Measurements from ENCODE around the gene CCDC138. TPM values are rescaled to one million over a fixed set of nuclear protein-coding genes. Genes with fewer than 3 reads are reported as not detected.
A peak's percentile ranks its signal among the peaks of the same experiment; 100 is the strongest.

Gene CCDC138
- total RNA-seq, 1 donor from 2014 or later, result 4.1 TPM

DNA sequence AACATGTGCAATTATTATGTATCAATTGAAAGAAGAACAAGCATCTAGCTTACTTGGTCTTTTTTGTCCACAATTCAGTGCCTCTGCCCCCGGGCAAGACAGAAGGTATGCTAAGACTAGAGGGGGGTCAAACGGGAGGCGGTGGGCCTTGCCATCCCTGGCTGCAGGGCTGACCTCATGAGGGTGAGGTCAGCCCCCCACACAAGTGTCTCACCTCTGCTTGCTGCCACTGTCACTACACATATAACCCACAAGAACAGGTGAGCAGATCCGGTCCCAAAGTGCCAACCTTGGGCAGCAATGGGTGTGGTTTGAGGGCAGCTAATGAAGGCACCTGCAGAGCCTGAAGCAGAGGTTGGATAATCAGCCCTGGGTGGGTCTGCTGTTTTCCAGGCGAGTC lies 131.0 kb downstream of the CCDC138 start:
- Mint-ChIP-seq H3K36me3 (ENCODE audit: low read depth) (no peaks in the 10 kb centered on the region), H3K4me3 (ENCODE audit: unreplicated experiment) (no peak overlapping the region), H3K4me1 (ENCODE audit: low read depth) (no peaks in the 10 kb centered on the region), H3K27ac (ENCODE audit: unreplicated experiment) (no peak overlapping the region), H3K9me3 (ENCODE audit: low read depth) (no peaks in the 10 kb centered on the region), H3K27me3 (ENCODE audit: low read depth) (peaks cover 29% of the 10 kb centered on the region)
- TF ChIP-seq, protein P1, sequence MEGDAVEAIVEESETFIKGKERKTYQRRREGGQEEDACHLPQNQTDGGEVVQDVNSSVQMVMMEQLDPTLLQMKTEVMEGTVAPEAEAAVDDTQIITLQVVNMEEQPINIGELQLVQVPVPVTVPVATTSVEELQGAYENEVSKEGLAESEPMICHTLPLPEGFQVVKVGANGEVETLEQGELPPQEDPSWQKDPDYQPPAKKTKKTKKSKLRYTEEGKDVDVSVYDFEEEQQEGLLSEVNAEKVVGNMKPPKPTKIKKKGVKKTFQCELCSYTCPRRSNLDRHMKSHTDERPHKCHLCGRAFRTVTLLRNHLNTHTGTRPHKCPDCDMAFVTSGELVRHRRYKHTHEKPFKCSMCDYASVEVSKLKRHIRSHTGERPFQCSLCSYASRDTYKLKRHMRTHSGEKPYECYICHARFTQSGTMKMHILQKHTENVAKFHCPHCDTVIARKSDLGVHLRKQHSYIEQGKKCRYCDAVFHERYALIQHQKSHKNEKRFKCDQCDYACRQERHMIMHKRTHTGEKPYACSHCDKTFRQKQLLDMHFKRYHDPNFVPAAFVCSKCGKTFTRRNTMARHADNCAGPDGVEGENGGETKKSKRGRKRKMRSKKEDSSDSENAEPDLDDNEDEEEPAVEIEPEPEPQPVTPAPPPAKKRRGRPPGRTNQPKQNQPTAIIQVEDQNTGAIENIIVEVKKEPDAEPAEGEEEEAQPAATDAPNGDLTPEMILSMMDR (IDR thresholded peaks at IDR 0.05), result no peak
- no peak for DNase-seq (ENCODE audit: low spot score)

DNA sequence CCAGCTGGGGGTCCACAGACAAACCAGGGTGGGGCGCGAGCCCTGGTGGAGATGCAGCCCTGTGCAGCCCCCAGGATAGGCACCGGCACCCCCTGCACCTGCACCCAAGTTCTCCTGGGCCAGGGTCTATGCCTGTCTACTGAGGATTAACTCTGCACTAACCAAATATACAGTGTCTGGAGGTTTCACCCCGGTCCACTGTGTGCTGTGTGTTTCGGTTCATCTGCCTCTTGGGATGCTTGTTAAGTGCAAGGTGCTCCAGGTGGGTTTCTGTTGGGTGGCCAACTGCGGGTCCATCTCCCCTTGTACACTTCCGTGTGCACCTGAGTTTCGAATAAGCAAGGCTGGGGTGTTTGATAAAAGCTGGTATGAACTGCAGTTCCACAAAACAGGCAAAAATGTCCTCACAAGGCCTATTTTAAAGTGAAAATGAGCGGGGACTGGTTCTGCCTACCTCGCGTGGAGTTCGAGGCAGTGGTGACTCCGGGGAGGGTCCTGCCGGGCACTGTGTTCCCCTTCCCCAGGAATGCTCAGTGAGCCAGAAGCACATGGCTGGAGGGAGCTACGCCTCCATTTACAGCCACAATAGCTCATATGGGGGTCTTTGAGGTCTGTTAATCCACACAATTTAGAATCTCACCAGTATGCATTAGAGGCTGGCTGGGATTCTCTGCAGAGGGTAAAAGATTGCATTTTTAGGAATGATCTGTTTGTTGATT lies 131.7 kb downstream of the CCDC138 start:
- H3K4me1 Mint-ChIP-seq (ENCODE audit: low read depth), result no peaks in the 10 kb centered on the region
- no peak overlapping the region for H3K4me3 Mint-ChIP-seq (ENCODE audit: unreplicated experiment)
- peaks cover 32% of the 10 kb centered on the region for H3K27me3 Mint-ChIP-seq (ENCODE audit: low read depth)
- DNase-seq (ENCODE audit: low spot score), result no peak
- TF ChIP-seq, protein P1 (IDR thresholded peaks at IDR 0.05), result no peak
- no peaks in the 10 kb centered on the region for H3K9me3 Mint-ChIP-seq (ENCODE audit: low read depth)
- H3K36me3 Mint-ChIP-seq (ENCODE audit: low read depth), result no peaks in the 10 kb centered on the region
- H3K27ac Mint-ChIP-seq (ENCODE audit: unreplicated experiment), result no peak overlapping the region

DNA sequence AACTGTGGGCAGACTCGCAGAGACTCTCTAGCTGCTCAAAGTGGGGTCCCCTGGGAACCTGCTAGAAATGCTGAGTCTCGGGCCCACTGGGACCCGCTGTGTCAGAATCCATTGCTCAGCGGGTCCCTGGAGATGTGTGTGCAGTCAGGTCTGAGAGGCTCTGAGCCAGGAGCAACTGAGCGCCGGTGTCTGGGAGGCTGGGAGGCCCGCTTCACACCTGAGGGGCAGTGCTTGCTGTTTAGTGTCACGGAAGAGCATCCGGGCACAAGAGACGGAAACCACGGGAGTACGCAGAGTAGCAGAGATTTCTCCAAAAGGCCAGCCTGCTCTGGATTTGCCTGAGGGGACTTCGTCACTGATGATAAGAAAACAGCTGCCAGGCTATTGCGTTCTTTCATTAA lies 132.4 kb downstream of the CCDC138 start:
- no peak overlapping the region for H3K4me3 Mint-ChIP-seq (ENCODE audit: unreplicated experiment)
- DNase-seq (ENCODE audit: low spot score), result no peak
- H3K27ac Mint-ChIP-seq (ENCODE audit: unreplicated experiment), result no peak overlapping the region
- TF ChIP-seq, protein P1 (IDR thresholded peaks at IDR 0.05), result no peak
- peaks cover 32% of the 10 kb centered on the region for H3K27me3 Mint-ChIP-seq (ENCODE audit: low read depth)
- H3K36me3 Mint-ChIP-seq (ENCODE audit: low read depth), result no peaks in the 10 kb centered on the region
- H3K4me1 Mint-ChIP-seq (ENCODE audit: low read depth), result no peaks in the 10 kb centered on the region
- no peaks in the 10 kb centered on the region for H3K9me3 Mint-ChIP-seq (ENCODE audit: low read depth)

DNA sequence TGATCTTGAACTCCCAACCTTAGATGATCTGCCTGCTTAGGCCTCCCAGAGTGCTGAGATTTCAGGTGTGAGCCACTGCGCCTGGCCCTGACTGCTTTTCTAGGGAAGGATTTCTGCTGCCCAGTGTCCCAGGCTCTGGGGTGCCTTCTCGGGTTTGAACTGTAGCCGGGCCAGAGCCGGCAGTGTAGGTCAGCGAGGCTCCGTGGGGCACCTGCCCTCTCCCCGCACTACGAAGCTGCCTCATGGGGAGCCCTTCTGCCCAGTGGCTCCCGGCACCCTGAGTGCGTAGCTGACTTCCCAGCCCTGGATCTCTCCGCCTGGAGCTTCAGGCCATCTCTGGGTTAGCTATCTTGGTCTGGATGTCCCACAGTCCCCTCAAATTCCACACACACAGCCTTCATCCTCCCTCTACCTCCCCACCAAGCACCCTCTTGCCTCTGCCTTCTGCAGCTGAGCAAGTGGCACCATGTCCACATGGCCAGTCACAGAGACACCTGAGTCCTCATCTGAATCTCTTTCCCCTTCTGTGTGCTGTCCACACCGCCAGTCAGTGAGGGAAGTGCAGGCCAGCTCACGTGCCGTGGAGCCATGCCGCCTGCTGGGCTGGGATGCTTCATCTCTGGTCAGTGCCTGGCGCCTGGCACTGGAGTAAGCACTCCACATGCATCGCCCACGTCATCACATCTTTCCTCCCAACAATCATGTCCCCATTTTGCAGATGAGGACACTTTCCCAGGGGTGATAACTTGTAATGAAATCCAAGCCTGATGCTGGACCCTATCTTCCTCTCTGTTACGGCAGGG lies 133.2 kb downstream of the CCDC138 start:
- no peak overlapping the region for H3K27ac Mint-ChIP-seq (ENCODE audit: unreplicated experiment)
- DNase-seq (ENCODE audit: low spot score), result peak; percentile 62

DNA sequence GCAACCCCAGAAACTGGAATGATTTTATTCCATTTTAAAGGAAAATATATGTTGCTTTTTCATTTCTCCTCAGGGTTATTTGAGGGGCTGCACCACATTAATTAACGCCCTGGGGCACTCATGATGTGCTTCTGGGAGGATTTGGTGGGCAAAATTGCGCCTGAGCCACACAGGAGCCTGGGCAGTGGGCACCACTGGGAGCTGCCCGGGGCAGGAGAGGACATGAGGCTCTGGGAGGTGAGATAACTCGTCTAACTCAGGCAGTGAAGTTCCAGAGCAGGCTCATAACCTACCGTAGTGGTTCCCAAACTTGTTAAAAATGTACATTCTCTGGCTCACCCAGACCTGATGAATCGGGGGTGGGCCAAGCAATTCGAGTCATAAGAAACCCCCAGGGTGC lies 134.1 kb downstream of the CCDC138 start:
- peaks cover 39% of the 10 kb centered on the region for H3K27me3 Mint-ChIP-seq (ENCODE audit: low read depth)
- no peak overlapping the region for H3K27ac Mint-ChIP-seq (ENCODE audit: unreplicated experiment)
- no peaks in the 10 kb centered on the region for H3K9me3 Mint-ChIP-seq (ENCODE audit: low read depth)
- no peaks in the 10 kb centered on the region for H3K36me3 Mint-ChIP-seq (ENCODE audit: low read depth)
- TF ChIP-seq, protein P1 (IDR thresholded peaks at IDR 0.05), result no peak
- no peaks in the 10 kb centered on the region for H3K4me1 Mint-ChIP-seq (ENCODE audit: low read depth)
- H3K4me3 Mint-ChIP-seq (ENCODE audit: unreplicated experiment), result no peak overlapping the region
- DNase-seq (ENCODE audit: low spot score), result peak; percentile 44

More for the DNA sequence above, 133.2 kb downstream of the CCDC138 start:
- Mint-ChIP-seq H3K36me3 (ENCODE audit: low read depth) (no peaks in the 10 kb centered on the region), H3K4me1 (ENCODE audit: low read depth) (no peaks in the 10 kb centered on the region), H3K9me3 (ENCODE audit: low read depth) (no peaks in the 10 kb centered on the region), H3K27me3 (ENCODE audit: low read depth) (peaks cover 36% of the 10 kb centered on the region), H3K4me3 (ENCODE audit: unreplicated experiment) (no peak overlapping the region)
- TF ChIP-seq, protein P1 (IDR thresholded peaks at IDR 0.05), result no peak

All from chondrocyte (in vitro differentiated cells).